Measurements from ENCODE around the gene SRMS. TPM values are rescaled to one million over a fixed set of nuclear protein-coding genes. Genes with fewer than 3 reads are reported as not detected.
"Not testable (repeated sequence)": the region's sequence is repeated elsewhere in the genome, so short reads cannot be mapped to it uniquely, and the experiment has no call there.

The SRMS gene
- total RNA-seq, 1 donor from 2014 or later, result 0.44 TPM

DNA sequence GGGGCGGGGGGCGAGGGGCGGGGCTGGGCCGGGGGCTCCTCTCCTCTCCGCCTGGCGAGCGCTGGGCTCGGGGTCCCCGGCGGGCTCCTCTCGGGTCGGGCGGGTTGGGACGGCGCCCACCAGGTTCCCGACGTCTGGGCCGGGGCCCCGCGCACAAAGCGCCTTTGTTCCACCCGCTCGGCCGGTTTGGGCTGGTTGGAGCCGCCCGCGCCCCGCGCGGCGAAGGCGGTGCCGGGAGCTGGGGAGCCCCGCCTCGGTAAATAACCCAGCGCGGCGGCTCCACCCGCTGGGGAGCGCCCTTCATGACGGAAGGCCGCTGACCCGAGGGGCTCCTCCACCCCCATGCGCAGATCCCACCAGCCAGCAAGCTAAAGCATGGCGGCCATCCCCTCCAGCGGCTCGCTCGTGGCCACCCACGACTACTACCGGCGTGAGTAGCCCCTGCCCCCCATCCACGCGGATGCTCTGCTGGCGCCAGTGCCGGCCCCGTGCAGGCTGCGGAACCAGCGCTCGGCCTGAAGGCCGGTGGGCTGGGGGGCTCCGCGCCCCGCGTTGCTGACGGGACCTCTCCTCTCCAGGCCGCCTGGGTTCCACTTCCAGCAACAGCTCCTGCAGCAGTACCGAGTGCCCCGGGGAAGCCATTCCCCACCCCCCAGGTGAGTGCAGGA lies 26.5 kb downstream of the SRMS start:
- peak; percentile 68 for ATAC-seq

GRCh38 chr20:63520504-63520933 lies 27.0 kb downstream of the SRMS start, which contains the start of gene PPDPF:
PPDPF (plus strand) TSS chr20:63520765; CDS start chr20:63521309, 544 bp downstream.
- ATAC-seq, result peak; percentile 83

- peak; percentile 30 for ATAC-seq
These were observed 27.7 kb downstream of the SRMS start for GRCh38 chr20:63519668-63520503.

DNA sequence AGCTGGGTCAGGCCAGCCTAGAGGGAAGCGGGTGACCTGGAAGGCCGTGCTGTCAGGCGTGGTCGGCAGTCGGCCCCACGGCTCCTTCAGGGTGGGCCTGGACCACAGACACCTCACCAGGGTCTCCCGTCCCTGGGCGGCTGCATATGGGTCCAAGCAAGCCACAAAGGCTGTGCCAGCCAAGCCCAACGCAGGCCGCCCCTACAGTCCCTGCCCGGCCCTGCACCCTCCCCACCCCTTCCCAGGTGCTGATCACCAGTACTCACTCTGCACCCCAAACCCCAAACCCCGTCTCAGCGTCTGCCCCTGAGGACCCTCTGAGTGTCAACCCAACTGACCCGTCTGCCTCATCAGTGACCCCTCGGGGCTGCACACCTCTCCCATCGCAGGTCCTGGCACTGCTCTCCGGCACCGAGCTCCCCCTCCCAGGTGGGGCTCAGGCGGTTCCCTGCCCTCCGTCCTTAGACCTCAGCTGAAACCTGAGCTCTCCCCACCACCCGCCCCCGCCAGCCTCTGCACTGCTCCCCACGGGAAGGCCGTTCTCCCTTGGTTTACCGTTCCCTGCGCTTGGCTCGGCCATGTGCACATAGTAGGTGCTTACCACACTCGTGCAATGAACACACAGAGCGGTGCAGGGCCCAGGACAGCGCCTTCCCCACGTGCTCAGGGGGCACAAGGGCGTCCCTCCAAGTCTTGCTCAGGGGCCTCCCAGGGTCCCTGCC lies 28.4 kb downstream of the SRMS start:
- ATAC-seq, result no peak

- no peak for ATAC-seq
These were observed 29.1 kb downstream of the SRMS start for GRCh38 chr20:63518351-63518861.

- no peak for ATAC-seq
These were observed 29.9 kb downstream of the SRMS start for GRCh38 chr20:63517376-63518309.

- not testable (repeated sequence) for ATAC-seq
These were observed 33.0 kb downstream of the SRMS start for GRCh38 chr20:63514520-63514919.

DNA sequence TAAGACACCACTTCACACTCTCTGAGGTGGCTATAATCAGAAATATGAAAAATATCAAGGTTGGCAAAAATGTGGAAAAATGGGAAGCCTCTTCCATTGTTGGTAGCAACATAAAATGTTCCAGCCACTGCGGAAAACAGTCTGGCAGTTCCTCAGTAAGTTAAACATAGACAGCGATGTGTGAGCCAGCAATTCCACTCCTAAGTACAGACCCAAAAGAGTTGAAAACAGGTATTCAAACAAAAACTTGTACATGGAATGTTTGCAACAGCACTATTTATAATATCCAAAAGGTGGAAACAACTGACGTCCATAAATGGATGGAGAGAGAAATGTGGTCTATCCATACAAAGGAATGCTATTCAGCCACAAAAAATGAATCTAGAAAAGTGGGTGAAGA lies 34.3 kb downstream of the SRMS start:
- no peak for ATAC-seq

DNA sequence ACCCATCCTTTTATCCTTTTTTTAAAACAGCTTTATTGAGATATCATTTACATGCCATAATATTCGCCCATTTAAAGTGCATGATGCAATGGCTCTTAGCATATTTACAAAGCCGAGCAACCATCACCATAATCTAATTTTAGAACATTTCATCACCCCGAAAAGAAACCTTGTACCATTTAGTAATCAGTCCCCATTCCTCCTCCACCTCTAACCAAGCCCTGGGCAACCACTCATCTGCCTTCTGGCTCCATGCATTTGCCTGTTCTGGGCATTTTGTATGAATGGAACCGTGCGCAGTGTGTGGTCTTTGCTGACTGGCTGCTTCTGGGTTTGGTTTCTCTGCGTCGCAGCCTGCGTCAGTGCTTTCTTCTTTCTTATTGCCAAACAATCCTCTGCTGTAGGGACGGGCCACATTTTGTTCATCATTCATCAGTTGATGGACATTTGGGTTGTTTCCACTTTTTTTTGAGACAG lies 38.4 kb downstream of the SRMS start:
- no peak for ATAC-seq

DNA sequence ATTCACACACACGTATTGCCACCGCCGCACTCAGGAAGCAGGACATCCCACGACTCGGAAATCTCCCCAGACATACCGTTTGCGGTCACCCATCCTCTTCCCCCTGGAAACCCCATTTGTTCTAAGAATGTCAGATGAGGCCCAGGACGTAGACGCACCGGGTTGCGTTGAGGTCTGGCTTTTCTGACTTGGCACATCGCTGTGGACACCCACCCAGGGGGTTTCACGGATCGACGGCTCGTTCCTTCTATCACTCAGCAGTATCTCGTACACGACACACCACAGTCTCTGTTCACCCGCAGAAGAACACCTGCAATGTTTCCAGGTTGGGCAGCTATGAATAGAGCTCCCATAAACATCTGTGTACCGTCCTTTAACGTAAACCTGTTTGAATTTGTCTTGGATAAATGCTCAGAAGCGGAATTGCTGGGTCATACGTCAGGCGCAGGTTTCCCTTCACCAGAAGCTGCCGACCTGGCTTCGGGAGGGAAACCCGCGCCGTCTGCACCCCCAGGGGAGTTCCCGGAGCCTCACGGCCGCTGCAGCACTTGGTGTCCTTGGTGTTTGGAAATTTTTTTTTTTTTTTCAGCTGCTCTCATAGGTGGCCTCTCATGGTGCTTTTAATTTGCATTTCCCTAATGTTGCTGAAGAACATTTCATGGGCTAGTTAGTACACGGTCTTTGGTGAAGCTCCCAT lies 39.3 kb downstream of the SRMS start:
- ATAC-seq, result no peak

DNA sequence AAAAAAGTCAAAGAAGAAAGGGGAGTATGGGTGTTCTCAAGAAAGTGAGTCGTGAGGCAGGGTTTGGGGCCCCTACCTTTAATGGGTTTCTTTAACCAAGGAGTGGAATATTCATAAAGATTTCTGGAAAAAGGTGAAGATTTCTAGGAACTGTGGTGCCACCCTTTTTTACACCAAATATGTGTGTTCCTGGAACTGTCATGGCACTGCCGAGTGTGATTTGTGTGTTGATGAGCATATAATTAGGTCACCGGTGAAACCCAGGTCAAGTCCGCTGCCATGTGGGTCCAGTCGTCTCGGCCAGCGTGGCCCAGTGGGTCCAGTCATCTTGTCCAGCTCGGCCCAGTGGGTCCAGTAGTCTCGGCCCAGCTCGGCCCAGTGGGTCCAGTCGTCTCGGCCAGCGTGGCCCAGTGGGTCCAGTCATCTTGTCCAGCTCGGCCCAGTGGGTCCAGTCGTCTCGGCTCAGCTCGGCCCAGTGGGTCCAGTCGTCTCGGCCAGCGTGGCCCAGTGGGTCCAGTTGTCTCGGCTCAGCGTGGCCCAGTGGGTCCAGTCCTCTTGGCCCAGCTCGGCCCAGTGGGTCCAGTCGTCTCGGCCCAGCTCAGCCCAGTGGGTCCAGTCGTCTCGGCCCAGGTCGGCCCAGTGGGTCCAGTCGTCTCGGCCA lies 40.3 kb downstream of the SRMS start:
- ATAC-seq, result no peak

- ATAC-seq, result no peak
These were observed 41.8 kb downstream of the SRMS start for GRCh38 chr20:63505723-63506122.

GRCh38 chr20:63505281-63505680 lies 42.3 kb downstream of the SRMS start:
- ATAC-seq, result no peak

DNA sequence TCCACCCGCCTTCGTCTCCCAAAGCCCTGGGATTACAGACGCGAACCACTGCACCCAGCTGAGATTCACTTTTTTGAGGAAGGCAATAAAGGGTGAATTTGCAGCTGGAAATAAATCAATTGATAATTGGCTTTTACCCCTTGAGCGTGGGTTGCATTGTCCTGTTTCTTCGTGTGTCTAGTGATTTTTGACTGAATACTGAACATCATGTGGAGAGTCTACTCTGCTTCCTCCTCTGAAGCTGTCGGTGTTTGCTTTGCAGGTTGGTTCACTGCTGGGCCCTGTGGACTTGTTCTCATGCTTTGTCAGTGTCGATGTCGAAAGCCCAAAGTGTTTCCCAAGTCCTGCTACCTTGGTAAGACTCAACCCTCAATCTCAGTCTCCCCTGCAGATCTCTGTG lies 42.9 kb downstream of the SRMS start:
- ATAC-seq, result no peak

DNA sequence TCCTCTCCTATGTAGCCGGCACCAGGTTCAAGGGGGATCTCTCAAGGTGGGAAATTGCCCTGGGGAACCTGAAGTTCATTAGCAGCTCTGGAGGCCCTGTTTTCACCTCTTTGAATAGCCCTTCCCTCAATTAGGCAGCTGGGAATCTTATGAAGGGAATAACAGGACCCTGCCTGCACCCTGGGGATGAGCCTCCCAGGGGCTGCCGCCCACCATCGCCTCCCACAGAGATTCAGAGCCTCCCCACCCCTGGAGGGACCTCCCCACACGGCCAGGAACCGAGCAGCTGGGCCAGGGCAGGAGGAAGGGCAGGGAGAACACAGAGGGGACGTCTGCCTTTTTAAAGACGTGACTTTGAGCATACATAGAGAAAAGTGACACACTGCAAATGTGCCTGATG lies 44.0 kb downstream of the SRMS start:
- ATAC-seq, result no peak

- ATAC-seq, result no peak
These were observed 44.8 kb downstream of the SRMS start for GRCh38 chr20:63502671-63503172.

- no peak for ATAC-seq
These were observed 45.5 kb downstream of the SRMS start for GRCh38 chr20:63501818-63502670.

- no peak for ATAC-seq
These were observed 46.4 kb downstream of the SRMS start for GRCh38 chr20:63500902-63501817.

Data from esophagus mucosa (tissue), 1 donor.